NCI-H1105 treated with DMSO at 0.1 percent for 48 hours (cell line): ENCODE measurements around the gene GXYLT2.

Experiments used
- DNase-seq: peaks from one replicate; lab custom pipeline; 2025; lab: John Stamatoyannopoulos, UW

The GXYLT2 gene

GRCh38 chr3:73018298-73018697 is 130.5 kb downstream of the GXYLT2 start:
- DNase-seq = no peak

DNA sequence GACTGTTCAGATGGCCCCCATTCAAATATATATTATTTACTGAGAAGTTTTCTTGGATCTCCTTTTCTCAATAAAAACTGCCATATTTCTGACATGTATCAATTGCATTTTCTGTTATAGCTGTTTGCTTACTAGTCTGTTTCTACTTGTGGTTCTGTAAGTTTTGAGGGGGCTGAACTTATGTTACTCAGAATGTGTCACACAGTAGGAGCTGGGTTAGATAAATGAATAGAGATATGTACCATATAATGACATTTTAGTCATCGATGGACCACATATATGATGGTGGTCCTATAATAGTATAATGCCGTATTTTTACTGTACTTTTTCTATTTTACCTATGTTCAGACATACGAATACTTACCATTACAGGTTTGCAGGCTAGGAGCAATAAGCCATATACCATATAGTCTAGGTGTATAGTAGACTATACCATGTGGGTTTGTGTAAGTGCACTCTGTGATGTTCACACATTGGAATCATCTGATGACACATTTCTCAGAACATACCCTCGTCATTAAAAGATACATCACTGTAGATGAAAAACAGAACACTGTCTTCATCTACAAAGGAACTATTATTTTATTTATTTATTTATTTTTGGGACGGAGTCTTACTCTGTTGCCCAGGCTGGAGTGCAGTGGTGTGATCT is 131.1 kb downstream of the GXYLT2 start:
- DNase-seq = no peak

DNA sequence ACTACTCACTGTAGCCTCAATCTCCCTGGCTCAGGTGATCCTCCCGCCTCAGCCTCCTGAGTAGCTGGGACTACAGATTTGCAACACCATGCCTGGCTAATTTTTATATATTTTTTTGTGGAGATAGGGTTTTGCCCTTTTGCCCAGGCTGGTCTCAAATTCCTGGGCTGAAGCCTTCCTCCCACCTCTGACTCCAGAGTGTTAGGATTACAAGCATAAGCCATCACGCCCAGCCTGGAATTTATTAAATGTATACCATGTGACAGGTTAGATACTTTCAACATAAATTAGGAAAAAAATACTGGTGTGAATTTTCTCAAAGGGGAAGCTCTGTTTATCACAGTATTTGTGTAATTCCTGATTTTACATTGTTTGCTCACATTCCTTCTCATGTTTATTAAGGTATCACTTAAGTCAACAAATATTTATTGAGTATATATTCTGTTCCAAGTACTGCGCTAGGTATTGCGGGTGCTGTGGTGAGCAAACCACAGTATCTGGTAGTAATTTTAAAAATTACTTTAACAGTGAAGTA is 133.5 kb downstream of the GXYLT2 start:
- DNase-seq = no peak

DNA sequence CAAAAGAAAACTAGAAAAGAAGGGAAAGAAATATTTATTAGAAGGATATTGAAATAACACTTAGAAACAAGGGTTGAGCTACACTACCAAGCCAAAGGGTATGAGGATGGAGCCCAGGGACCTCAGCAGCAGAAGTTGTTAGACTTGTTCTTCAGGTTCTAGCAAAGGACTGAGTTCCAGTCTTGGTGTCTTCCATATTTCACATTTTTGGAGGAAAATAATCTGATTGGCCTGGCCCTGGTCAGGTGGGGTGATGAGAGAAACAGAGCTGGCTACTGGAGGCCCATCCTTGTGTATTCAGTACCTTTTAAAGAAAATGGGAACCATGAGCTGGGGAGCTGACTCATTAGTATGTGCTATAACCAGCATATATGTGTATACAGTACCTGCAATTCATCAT is 137.0 kb downstream of the GXYLT2 start:
- no peak for DNase-seq

- DNase-seq = no peak
Measured at GRCh38 chr3:73026111-73026759, 138.4 kb downstream of the GXYLT2 start.
